Measurements from ENCODE around the gene STXBP5.

- TF ChIP-seq EZH2 (optimal IDR thresholded peaks at IDR 0.05; ENCODE audit: low read depth, low read length): no peak
- no peak for TF ChIP-seq CTCF (IDR thresholded peaks at IDR 0.05; ENCODE audit: low read length)
- TF ChIP-seq EZH2phosphoT487 (IDR thresholded peaks at IDR 0.05; ENCODE audit: low read length): no peak
Observed at GRCh38 chr6:147200711-147201110, 3.5 kb upstream of the STXBP5 start.

Measured in MM.1S (cell line).